HCT116 (cell line): Measurements from ENCODE around the gene MAPK1. TPM values are rescaled to one million over a fixed set of nuclear protein-coding genes. Genes with fewer than 3 reads are reported as not detected.

Experiments
- ATAC-seq: fragments of 200-7000 bp; cut with Tn5 transposase; 2 replicates; pipeline ENCODE4 v1.9.1; 2020; ENCODE audit warnings: mild to moderate bottlenecking, moderate library complexity
- BruUV-seq: library from RNA; stranded (reverse); fragments of 400-500 nt; replicated peaks from 2 replicates; lab custom pipeline; 2021; lab: Mats Ljungman, UMichigan
- CTCF ChIA-PET: fragments of 300-600 bp; sonication (Branson Sonifier 250); formaldehyde crosslinking; loops from one replicate; lab custom pipeline; 2021; ENCODE audit warnings: antibody characterized with exemption; lab: Charles Lee
- POLR2A ChIA-PET: fragments of 300-600, 350-600 bp; sonication (Branson Sonifier 250); formaldehyde crosslinking; loops from one replicate; lab custom pipeline; 2021; ENCODE audit warnings: antibody characterized with exemption; lab: Charles Lee
- RAD21 ChIA-PET, 2 experiments: fragments of 300-600 bp; sonication (Branson Sonifier 250); formaldehyde crosslinking; loops; one replicate each; lab custom pipeline; 2023; ENCODE audit warnings: low total read pairs in 2 of 2; ENCODE audit not compliant: uncharacterized antibody in 2 of 2, unreplicated experiment in 2 of 2, low non-redundant PET in 1 of 2; lab: Charles Lee
- DNase-seq: peaks from one replicate; pipeline ENCODE4 v3.0.0-alpha.2; 2010; ENCODE audit warnings: low read depth, low spot score
- H2AFZ ChIP-seq: fragments of 200-600 bp; shearing (Covaris generic), sonication (generic); 2 replicates; pipeline ENCODE4 v1.6.1; 2017; ENCODE audit warnings: low read depth, mixed run types, mixed read lengths, antibody characterized with exemption, low read length; ENCODE audit not compliant: poor library complexity, severe bottlenecking
- H3K27ac ChIP-seq: 2 replicates; pipeline ENCODE4 v1.5.1; 2012; ENCODE audit warnings: low read depth, low read length
- H3K27me3 ChIP-seq: fragments of 200-600 bp; sonication (generic); 2 replicates; pipeline ENCODE4 v1.6.1; 2016; ENCODE audit warnings: mixed run types, low read length, mixed read lengths; ENCODE audit not compliant: insufficient read depth
- H3K36me3 ChIP-seq, 2 experiments: fragments of 200-500 bp in 1 of 2; fragments of 200-600 bp in 1 of 2; sonication (Bioruptor generic) in 1 of 2; sonication (generic) in 1 of 2; 2 replicates each; pipeline versions ENCODE4 v1.5.1 to v1.6.1; 2014 to 2016; ENCODE audit warnings: low read length in 2 of 2, inconsistent platforms in 1 of 2, mixed read lengths in 1 of 2, mixed run types in 1 of 2; ENCODE audit not compliant: insufficient read depth in 2 of 2, control insufficient read depth in 1 of 2
- H3K4me1 ChIP-seq, 2 experiments: fragments of 200-600 bp in 1 of 2; sonication (generic) in 1 of 2; 2 replicates each; pipeline versions ENCODE4 v1.5.1 to v1.6.1; 2012 to 2017; ENCODE audit warnings: low read length in 2 of 2, inconsistent platforms in 1 of 2, mild to moderate bottlenecking in 1 of 2, mixed read lengths in 1 of 2, mixed run types in 1 of 2, moderate library complexity in 1 of 2; ENCODE audit not compliant: insufficient read depth in 2 of 2, control insufficient read depth in 1 of 2
- H3K4me2 ChIP-seq: fragments of 200-600 bp; sonication (generic); 2 replicates; pipeline ENCODE4 v1.6.1; 2017; ENCODE audit warnings: mixed run types, low read length, mixed read lengths
- H3K4me3 ChIP-seq, 2 experiments: fragments of 200-600 bp in 1 of 2; sonication (generic) in 1 of 2; replicated peaks in 1 of 2; 2 replicates each; pipeline ENCODE4 v1.5.1; 2011 to 2016; ENCODE audit warnings: low read length in 2 of 2, control low read depth in 1 of 2, low read depth in 1 of 2, mild to moderate bottlenecking in 1 of 2, mixed read lengths in 1 of 2, mixed run types in 1 of 2
- H3K79me2 ChIP-seq: fragments of 200-600 bp; sonication (generic); 2 replicates; pipeline ENCODE4 v1.6.1; 2017; ENCODE audit warnings: mild to moderate bottlenecking, mixed run types, low read length, moderate library complexity, mixed read lengths; ENCODE audit not compliant: insufficient read depth
- H3K9ac ChIP-seq: fragments of 200-600 bp; sonication (generic); 2 replicates; pipeline ENCODE4 v1.6.1; 2016; ENCODE audit warnings: low read length, mixed read lengths
- H3K9me2 ChIP-seq: fragments of 200-600 bp; sonication (generic), shearing (Covaris generic); 2 replicates; pipeline ENCODE4 v1.6.1; 2017; ENCODE audit warnings: mixed run types, mild to moderate bottlenecking, moderate library complexity; ENCODE audit not compliant: insufficient read depth
- H3K9me3 ChIP-seq, 2 experiments: fragments of 200-500 bp in 1 of 2; fragments of 200-600 bp in 1 of 2; sonication (Bioruptor generic) in 1 of 2; sonication (generic) in 1 of 2; 2 replicates each; pipeline ENCODE4 v1.6.1; 2014 to 2017; ENCODE audit warnings: low read length in 2 of 2, mixed read lengths in 2 of 2, inconsistent platforms in 1 of 2, low read depth in 1 of 2, mild to moderate bottlenecking in 1 of 2, mixed run types in 1 of 2, moderate library complexity in 1 of 2; ENCODE audit not compliant: control insufficient read depth in 1 of 2, insufficient read depth in 1 of 2
- H4K20me1 ChIP-seq: fragments of 200-600 bp; sonication (generic), shearing (Covaris generic); 2 replicates; pipeline ENCODE4 v1.6.1; 2017; ENCODE audit warnings: mixed run types, mild to moderate bottlenecking, moderate library complexity; ENCODE audit not compliant: insufficient read depth
- CBX3 ChIP-seq: IDR thresholded peaks from 2 replicates; pipeline ENCODE4 v1.6.1; 2012; ENCODE audit warnings: low read depth
- CEBPB ChIP-seq: IDR thresholded peaks from 2 replicates; pipeline ENCODE4 v1.6.1; 2012; ENCODE audit warnings: low read depth
- EGR1 ChIP-seq: IDR thresholded peaks from 2 replicates; pipeline ENCODE4 v1.6.1; 2012; ENCODE audit warnings: low read depth
- ELF1 ChIP-seq: IDR thresholded peaks from 2 replicates; pipeline ENCODE4 v1.6.1; 2012; ENCODE audit warnings: low read depth, borderline replicate concordance
- EZH2 ChIP-seq: fragments of 200-600 bp; sonication (generic); IDR thresholded peaks from 2 replicates; pipeline ENCODE4 v1.6.1; 2017; ENCODE audit warnings: antibody characterized with exemption, mixed run types
- EZH2phosphoT487 ChIP-seq: fragments of 200-600 bp; IDR thresholded peaks from 2 replicates; pipeline ENCODE4 v1.6.1; 2018; ENCODE audit warnings: antibody characterized with exemption, borderline replicate concordance
- FOSL1 ChIP-seq: IDR thresholded peaks from 2 replicates; pipeline ENCODE4 v1.6.1; 2012; ENCODE audit warnings: low read depth
- JUND ChIP-seq: IDR thresholded peaks from 2 replicates; pipeline ENCODE4 v1.6.1; 2012
- POLR2AphosphoS5 ChIP-seq: IDR thresholded peaks from 2 replicates; pipeline ENCODE4 v1.6.1; 2011; ENCODE audit warnings: mild to moderate bottlenecking, low read depth, low read length, moderate library complexity
- SIN3A ChIP-seq: IDR thresholded peaks from 2 replicates; pipeline ENCODE4 v1.6.1; 2012; ENCODE audit warnings: low read depth
- SP1 ChIP-seq: IDR thresholded peaks from 2 replicates; pipeline ENCODE4 v1.6.1; 2012; ENCODE audit warnings: low read depth
- SRF ChIP-seq: IDR thresholded peaks from 2 replicates; pipeline ENCODE4 v1.6.1; 2012; ENCODE audit warnings: low read depth
- ZNF274 ChIP-seq: fragments of 200-500 bp; sonication (Bioruptor generic); IDR thresholded peaks from 2 replicates; pipeline ENCODE4 v1.6.1; 2014; ENCODE audit warnings: mild to moderate bottlenecking, low read depth, low read length, inconsistent platforms
- intact Hi-C: fragments of 100-400 bp; cut with micrococcal nuclease; formaldehyde crosslinking; loops from 2 replicates; pipeline ENCODE4 v1.10.0; 2022
- total RNA-seq: library from RNA; stranded (reverse); gene quantifications from one replicate; pipeline ENCODE4 v1.2.1, GENCODE V29; 2021; ENCODE audit not compliant: unreplicated experiment
- TF ChIP-seq, protein P1 (sequence below): IDR thresholded peaks from 2 replicates; pipeline ENCODE4 v1.6.1; 2012
- TF ChIP-seq, protein P2 (sequence below), 3 experiments: fragments of 200-600 bp in 1 of 3; sonication (generic) in 1 of 3; IDR thresholded peaks in 2 of 3; conservative IDR thresholded peaks in 1 of 3; 2 replicates each; pipeline ENCODE4 v1.5.1; 2012 to 2017; ENCODE audit warnings: low read depth in 2 of 3, low read length in 2 of 3, antibody characterized with exemption in 1 of 3, borderline replicate concordance in 1 of 3, control low read depth in 1 of 3, mild to moderate bottlenecking in 1 of 3, mixed read lengths in 1 of 3, mixed run types in 1 of 3, moderate library complexity in 1 of 3; ENCODE audit not compliant: insufficient read depth in 1 of 3
- TF ChIP-seq, protein P3 (sequence below): IDR thresholded peaks from 2 replicates; pipeline ENCODE4 v1.6.1; 2012; ENCODE audit warnings: low read depth

MAPK1 gene
- total RNA-seq, 1 experiment from 2014 or later = 137 TPM

DNA sequence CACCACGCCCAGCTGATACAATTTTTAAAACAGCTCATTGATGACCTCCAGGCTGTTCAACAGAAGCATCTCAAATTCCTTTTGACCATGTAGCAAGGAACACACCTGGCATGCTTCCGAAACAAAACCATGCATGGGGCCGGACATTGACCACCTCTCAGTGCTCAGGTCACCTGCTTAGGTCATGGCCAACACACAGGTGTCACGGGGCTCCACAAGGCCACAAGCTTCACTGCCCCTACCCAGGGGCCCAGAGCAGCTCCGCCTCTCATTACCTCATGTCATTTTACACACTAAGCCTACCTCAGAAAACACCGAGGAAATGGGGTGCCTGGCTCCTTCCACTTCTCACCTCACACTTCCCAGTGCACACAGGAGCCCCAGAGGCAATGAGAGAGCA lies 158.5 kb downstream of the MAPK1 start:
- DNase-seq (no peak), ATAC-seq (no peak)
- intact Hi-C loops = no loop called here
- Histone ChIP-seq H3K79me2 (no peaks in the 10 kb centered on the region), H4K20me1 (no peaks in the 10 kb centered on the region), H3K36me3 (no peaks in the 10 kb centered on the region), H2AFZ (no peak overlapping the region), H3K27me3 (no peaks in the 10 kb centered on the region), H3K9ac (no peak overlapping the region), H3K9me2 (no peaks in the 10 kb centered on the region), H3K27ac (no peak overlapping the region), H3K4me2 (no peak overlapping the region), H3K4me3 (no peak overlapping the region), H3K4me1 (peaks cover 0 to 7% of the 10 kb centered on the region in 2 experiments; a peak in 1 of 4 replicates), H3K9me3 (no peaks in the 10 kb centered on the region)
- ChIA-PET CTCF (no interaction called here), POLR2A (no interaction called here), RAD21 (no interaction called here)
- TF ChIP-seq ZNF274 = no peak
- TF ChIP-seq, protein P1, sequence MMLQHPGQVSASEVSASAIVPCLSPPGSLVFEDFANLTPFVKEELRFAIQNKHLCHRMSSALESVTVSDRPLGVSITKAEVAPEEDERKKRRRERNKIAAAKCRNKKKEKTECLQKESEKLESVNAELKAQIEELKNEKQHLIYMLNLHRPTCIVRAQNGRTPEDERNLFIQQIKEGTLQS = no peak
- TF ChIP-seq, protein P2, sequence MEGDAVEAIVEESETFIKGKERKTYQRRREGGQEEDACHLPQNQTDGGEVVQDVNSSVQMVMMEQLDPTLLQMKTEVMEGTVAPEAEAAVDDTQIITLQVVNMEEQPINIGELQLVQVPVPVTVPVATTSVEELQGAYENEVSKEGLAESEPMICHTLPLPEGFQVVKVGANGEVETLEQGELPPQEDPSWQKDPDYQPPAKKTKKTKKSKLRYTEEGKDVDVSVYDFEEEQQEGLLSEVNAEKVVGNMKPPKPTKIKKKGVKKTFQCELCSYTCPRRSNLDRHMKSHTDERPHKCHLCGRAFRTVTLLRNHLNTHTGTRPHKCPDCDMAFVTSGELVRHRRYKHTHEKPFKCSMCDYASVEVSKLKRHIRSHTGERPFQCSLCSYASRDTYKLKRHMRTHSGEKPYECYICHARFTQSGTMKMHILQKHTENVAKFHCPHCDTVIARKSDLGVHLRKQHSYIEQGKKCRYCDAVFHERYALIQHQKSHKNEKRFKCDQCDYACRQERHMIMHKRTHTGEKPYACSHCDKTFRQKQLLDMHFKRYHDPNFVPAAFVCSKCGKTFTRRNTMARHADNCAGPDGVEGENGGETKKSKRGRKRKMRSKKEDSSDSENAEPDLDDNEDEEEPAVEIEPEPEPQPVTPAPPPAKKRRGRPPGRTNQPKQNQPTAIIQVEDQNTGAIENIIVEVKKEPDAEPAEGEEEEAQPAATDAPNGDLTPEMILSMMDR (IDR thresholded peaks at IDR 0.05 in 2 of 3, conservative IDR thresholded peaks at IDR 0.05 in 1 of 3; ENCODE audit: borderline replicate concordance in 1 of 3, insufficient read depth in 1 of 3, low read depth in 2 of 3, low read length in 2 of 3) = no peak
- TF ChIP-seq CBX3 = no peak
- no peak for TF ChIP-seq EGR1
- no peak for TF ChIP-seq JUND
- no peak for TF ChIP-seq EZH2phosphoT487
- TF ChIP-seq SP1 = no peak
- TF ChIP-seq CEBPB = no peak
- TF ChIP-seq, protein P3, sequence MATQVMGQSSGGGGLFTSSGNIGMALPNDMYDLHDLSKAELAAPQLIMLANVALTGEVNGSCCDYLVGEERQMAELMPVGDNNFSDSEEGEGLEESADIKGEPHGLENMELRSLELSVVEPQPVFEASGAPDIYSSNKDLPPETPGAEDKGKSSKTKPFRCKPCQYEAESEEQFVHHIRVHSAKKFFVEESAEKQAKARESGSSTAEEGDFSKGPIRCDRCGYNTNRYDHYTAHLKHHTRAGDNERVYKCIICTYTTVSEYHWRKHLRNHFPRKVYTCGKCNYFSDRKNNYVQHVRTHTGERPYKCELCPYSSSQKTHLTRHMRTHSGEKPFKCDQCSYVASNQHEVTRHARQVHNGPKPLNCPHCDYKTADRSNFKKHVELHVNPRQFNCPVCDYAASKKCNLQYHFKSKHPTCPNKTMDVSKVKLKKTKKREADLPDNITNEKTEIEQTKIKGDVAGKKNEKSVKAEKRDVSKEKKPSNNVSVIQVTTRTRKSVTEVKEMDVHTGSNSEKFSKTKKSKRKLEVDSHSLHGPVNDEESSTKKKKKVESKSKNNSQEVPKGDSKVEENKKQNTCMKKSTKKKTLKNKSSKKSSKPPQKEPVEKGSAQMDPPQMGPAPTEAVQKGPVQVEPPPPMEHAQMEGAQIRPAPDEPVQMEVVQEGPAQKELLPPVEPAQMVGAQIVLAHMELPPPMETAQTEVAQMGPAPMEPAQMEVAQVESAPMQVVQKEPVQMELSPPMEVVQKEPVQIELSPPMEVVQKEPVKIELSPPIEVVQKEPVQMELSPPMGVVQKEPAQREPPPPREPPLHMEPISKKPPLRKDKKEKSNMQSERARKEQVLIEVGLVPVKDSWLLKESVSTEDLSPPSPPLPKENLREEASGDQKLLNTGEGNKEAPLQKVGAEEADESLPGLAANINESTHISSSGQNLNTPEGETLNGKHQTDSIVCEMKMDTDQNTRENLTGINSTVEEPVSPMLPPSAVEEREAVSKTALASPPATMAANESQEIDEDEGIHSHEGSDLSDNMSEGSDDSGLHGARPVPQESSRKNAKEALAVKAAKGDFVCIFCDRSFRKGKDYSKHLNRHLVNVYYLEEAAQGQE = no peak
- no peak for TF ChIP-seq SIN3A
- no peak for TF ChIP-seq FOSL1
- no peak for TF ChIP-seq EZH2
- no peak for TF ChIP-seq SRF
- no peak for TF ChIP-seq ELF1
- TF ChIP-seq POLR2AphosphoS5 = no peak
- no TSS peak for BruUV-seq
